GM19372 (cell line): ENCODE results near the gene DNER.

Experiments used
- ATAC-seq: cut with Tn5 transposase; IDR thresholded peaks from one replicate; pipeline ENCODE4 v1.9.1; 2021; ENCODE audit warnings: mild to moderate bottlenecking, low read depth, moderate library complexity; ENCODE audit not compliant: unreplicated experiment

The DNER gene

DNA sequence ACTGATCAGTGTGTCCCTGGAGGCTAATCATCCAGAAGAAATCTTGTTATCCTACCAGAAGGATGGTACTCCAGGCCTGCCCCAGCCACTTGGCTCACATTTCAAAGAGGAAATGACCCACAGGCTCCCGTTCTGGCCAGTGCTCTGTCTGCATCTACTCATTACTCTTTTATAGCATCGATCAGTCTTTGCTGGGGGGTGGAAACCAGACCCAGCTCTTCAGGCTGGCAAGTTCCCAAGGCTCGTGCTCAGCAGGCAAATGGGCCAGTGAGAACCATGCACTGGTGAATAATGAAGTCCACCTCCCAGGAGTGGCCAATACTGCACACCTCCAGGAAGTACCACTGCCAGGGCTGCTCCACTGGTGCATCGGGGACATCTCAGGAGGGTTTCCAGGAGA, 38.8 kb downstream of the DNER start:
- no peak for ATAC-seq

DNA sequence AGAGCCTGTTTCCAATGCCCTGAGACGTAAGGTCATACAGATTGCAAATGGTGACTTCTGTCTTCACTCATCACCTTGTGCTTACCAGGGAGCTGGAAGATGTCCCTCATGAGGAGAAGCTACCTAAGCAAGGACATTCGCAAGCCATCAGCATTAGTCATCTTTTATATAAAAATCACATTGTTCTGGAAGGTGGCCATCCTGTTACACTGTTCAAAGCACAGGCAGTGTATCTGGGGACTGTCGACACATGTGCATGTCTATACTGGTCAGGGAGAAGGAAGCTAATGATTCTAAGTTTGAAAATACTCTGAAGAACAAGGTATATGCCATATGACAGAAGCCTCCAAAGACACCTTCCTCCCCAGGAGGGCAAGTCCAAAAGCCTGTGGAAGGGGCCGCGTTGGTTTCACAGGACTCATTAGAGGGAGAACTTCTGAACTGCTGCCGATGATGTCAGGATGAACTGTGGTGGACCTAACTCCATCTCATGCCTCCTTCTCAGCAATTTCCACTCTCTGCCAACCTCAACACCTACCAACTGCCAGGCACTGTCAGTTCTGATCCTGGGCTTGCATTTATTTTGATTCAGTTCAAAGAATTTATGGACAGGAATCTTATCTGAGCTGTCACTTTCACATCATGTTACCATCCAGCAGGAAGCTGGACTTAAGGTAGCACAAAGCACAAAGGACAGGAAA, 39.4 kb downstream of the DNER start:
- no peak for ATAC-seq

DNA sequence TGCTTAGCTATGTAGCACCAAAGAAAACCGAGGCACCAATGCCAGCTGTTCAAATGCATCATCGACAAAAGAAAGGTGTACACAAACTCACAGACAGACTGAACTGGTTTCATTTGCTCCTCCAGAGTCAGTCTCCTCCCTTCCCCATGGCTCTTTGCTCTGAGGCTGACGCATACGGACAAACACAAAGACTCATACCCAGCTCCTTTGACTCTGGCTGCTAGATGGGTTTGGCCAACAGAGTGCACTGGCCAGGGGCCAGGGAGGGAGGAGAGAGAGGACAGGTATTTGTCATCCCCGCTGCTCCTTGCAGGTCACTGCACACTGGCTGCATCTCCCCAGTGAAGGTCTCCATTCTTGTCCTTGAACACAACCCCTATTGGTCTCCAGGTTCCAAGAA, 40.7 kb downstream of the DNER start:
- no peak for ATAC-seq

DNA sequence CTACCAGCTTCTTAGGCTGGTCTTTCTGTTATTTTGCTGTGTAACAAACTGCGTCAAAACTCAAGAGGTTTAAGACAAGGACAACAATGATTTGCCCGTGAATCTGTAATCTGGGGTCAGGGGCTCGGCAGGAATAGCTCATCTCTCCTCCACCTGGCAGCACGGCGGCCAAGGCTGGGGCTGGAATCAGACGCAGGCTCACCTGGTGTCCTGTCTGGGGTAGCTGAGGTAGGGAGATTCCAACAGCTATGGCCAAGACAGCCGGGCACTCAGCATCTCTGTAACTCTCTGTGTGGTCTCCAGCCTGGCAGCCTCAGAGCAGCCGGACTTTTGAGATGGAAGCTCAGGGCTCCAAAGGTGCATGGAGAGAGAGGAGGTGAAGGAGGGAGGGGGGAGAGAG, 42.3 kb downstream of the DNER start:
- ATAC-seq, result no peak

DNA sequence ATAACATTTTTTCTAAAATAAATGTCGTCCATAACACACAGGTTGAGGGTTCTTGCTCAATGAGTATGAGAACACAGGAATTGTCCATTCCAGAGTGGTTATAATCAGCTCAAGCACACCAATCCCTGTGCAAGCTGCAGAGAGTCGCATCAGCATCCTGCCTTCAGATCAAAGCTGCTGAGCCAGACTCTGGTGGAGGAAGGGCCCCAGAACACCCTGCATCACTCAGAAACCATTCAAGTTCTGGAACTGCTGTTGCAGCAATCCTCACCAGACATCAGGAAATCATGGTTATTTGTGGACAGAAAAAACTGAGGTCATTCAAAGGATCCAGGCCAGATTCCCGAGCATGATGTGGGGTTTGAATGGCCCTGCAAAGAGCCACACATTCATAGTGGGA, 44.5 kb downstream of the DNER start:
- ATAC-seq, result no peak

DNA sequence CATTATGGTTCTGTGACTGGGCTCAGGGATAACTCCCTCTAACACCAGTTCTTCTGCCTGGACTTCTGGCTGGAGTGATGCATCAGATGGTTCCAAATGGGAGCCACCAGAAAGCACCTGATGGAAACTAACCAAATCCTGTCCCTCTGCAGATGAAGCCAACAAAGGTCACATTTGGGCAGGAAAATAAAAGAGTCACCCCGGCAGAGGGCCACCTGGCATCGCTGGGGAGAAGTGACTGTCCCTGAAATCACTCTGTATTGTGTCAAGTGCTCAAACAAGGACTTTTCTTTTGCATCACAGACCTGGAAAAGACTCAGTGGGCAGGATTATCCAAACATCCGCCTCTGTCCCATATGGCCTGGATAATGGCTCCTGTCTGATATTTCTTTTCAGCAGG, 47.5 kb downstream of the DNER start:
- no peak for ATAC-seq

DNA sequence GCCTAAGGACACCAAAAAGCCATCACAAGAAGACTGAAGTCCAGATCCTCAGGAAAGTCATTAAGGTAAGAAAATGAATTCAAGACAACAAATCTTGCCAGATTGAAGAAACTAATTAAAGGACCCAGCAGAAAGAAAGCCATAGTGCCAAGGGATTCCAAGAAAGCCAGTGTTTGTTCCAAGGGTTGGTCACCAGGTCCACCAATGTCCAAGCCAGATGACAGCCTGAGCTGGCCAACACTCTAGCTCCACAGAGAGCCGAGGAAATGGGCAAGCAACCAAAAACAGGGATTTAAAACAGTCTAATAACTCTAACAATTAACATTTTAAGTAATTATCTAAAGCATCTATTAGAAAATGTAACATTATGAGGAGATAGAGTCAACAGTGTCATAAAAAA, 49.2 kb downstream of the DNER start:
- no peak for ATAC-seq

DNA sequence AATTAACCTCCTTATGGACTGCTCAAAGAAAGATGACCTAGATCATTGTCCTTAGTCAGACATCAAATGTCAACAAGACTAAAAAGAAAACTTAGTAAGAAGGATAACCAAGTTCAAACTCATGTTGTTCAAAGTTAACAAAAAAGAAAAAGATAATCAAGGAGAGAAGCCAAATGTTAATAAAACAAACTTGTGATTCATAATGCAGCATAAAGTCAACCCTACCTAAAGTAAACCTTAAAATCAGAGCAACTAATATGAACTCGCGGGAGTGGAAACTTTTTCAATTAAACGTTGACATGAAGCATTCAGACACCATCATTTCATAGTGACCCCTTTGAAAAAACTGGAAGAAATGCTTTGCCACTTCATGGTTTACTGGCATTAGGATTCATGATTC, 52.9 kb downstream of the DNER start:
- no peak for ATAC-seq

DNA sequence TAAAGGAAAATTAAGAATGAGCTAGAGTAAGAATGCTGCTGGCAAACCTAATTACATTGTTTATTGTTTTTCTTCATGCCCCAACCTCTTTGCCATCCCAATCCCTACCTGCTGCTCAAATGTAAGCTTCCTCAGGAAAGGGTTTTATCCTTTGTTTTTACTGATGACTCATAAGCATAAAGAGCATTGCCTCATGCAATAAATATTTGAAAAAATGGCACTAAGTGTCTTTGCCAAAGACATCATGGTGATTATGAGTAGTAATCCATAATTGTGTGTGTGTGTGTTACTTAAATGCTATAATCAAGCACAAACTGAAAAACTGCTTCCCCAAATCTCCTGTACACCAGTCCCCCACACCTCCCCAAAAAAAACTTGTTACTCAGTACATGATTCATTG, 53.4 kb downstream of the DNER start:
- no peak for ATAC-seq

DNA sequence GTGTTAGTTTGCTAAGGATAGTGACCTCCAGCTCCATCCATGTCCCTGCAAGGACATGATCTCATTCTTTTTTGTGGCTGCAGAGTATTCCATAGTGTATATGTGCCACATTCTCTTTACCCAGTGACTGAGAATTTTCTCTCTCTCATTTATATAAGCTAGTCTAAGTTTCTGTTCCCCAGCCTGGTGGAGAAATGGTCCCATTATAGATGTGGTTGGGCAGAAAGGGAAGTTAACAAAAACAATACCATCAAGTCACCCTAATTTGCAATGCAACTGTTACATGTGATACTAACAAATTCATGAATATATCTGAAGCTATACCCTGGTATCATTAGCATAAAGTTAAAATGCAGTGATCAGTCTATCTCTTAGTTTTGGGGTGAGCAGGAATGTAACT, 54.0 kb downstream of the DNER start:
- ATAC-seq, result no peak

DNA sequence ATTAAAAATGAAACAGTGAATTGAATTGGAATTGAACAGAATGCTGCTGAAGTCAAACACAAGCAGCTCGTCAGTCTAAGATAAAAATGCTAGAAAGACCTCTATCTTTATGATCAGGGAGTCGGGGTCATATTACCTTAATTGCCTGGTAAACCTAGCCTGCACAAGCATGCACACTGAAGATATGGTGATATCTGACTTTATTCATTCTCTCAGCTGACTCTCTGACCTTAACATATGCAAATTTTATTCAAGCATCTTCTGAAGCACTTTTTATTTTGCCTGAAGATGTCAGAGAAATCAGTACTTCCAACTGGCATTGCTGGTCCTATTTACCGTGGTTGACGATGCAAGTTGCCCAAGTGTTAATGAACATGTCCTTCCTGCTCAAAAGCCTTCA, 56.4 kb downstream of the DNER start:
- ATAC-seq, result no peak

DNA sequence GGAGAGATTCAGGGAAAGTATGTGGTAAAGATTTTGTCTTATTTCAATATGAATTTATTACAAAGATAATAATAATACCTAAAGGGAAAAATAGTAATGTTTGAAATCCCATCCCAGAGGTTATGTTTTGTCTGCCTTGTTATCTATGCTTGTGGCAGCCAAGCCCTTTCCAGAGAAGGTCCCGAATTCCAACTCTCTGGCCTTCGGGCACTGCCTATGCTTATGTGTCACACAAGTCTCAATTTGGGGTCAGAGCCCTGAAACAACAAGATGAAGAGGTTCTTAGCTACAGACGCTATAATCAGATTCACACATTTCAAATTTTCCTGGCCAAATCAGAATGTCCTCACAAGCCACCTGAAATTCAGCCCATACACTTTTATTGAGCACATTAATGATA, 59.9 kb downstream of the DNER start:
- no peak for ATAC-seq

DNA sequence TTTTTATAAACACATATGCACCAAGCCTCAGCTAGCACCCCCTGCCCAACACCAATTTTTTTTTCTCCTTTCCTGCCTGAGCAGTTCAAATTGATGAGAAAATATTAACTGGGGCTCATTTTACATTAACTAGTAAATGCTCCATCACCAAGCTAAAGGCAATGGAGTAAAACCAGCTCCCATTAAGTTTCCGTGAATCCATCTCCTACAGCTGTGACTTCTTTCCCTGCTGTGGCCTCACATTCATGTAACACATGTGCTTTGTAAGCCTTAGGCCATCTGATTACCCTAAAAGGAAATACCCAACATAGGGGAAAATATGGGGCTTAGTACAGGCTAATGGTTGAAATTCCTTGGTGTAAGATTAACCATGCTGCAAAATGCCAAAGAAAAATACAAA, 60.8 kb downstream of the DNER start:
- no peak for ATAC-seq

DNA sequence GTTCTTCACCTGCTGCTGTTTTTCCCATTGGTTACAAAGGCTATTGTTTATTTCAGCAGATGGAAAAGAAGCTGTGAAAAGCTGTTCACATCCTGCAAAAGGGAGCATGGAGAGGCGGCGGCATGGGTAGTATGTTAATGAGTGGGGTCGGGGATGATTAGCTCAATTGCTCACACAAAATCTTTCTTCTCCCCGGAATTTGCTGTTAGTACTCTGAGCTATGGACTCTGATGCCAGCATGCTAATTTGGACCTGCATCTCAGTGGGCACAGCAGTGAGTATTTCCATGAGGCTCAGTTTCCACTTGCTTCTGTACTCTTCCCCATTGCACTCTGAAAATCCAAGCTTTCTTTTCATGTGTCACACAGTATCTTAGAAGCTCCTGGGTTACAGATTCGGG, 61.6 kb downstream of the DNER start:
- ATAC-seq, result no peak

DNA sequence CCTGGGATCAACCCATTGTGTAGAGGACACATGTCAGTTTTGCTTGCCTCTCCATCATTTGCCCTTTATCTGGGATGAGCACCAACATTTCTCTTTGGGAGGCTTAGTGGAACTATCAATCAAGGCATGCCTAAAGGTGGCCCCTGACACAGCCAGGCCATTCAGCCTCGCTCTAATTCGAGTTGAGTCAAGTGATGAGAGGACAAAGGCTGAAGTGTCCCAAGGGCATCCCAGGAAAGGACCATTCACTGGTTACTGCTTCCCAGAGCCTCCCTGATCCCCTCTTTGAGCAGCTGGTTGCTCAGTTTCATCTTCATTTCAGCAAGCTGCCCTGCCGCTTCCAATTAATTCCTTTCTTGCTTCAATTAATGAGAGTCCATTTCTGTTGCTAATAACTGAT, 63.5 kb downstream of the DNER start:
- ATAC-seq, result no peak

DNA sequence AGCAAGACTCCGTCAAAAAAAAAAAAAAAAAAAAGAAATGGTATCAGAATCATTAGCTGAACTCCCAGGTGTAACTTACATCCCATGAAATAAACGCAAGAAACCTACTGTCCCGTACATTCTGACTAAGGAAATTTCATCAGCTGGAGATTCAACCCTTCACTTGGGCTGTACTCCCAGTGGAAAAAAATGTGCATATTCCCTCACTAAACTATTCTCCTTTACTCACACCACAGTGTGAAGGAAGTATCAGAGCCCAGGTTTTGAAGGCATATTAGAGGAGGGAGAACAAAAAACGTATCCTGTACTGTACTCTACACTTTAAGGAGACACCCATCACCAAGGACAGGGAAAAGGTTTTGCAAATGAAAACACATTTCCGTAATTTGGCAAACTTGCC, 64.3 kb downstream of the DNER start:
- no peak for ATAC-seq

DNA sequence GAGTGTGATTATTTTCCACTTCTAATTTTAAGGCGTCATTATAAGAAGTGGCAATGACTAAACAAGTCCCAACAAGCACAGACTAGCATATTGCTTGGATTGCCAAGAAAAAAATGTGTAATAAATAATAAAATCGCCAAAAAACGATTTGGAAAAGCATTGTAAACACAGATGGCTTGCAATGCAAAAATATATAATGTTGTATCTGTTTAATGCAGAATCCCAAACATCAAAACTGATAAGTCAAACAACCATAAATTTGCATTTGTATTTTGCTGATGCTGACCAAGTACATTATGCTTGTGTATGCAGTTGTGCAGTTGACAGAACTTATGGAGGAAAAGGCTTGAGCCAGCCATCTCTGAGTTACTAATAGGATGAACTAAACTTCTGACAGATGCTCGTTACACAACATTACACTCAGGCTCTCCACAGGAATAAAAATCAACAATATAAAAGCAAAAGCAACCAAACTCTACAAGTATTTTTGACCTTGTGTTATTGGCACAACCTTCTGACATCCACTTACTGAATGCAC, 68.1 kb downstream of the DNER start:
- ATAC-seq, result no peak

DNA sequence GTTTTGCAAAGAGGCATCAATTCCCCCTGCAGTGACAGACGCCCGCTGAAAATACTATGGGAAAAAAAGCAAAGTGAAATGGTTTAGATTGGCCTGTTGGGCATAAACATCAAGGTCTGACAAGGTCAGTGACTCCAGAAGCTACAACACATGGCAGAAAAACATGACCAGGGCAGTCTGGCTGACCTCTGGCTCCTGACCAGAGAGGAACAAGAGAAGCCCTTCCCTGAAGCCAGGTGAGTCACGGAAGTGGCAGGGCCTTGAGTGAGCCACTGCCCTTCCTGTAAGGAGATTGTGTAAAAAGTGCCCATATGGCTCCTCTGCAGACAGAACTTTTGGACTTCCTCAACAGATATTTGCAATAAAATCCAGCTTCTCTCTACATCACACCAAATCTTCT, 72.0 kb downstream of the DNER start:
- ATAC-seq, result no peak

DNA sequence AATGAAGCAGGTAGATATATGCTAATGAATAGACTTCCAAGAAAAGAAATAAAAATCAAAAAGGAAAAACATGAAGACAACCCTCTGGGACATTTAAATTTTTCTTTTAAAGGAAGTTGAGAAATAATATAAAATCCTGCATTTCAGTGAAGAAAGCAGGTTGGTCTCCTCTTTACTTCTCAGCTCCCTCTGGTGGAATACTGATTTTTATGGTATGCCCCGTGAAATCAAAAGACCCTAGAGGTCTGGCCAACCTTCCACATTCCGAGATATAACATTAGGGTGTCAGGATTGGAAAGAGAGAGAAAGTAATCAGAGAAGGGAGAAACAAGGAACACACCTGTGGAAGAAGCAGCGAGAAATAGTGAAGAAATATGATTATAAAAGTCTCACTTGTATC, 72.7 kb downstream of the DNER start:
- ATAC-seq, result no peak

DNA sequence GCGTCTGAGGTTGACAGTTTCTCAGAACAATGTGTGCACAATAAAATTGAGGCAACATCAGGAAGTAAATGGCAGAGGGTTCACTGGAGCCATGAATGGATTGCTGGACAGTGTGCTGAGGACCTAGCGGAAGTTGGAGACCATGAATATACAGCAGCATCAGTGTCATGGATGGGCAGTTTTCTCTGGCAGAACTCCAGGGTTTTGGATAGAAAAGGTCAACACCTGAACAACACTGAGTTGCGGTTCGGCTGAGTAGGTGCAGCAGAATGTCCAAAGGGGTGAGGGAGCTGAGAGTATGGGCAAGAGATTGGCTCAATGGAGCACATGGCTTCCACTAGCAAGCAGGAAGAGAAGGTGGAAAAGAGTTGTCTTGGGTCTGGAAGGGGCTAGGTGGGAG, 73.7 kb downstream of the DNER start:
- no peak for ATAC-seq

DNA sequence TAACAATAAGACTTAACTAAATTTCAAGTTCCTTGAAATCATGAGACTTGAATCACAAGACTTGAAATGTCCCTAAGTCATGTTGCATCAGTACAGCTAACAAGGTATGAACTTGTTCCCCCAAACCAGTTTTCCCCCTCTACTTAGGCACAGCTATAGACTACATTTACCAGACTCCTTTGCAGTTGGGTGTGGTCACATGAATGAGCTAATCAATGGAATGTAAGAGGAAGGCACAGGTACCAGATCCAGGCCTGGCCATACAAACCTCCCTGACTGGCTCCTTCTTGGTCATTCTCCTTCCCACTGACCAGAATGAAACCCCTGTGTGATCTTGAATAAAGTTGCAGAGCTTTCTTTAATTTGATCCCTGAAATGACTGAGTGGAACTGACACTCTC, 77.8 kb downstream of the DNER start:
- ATAC-seq, result no peak

DNA sequence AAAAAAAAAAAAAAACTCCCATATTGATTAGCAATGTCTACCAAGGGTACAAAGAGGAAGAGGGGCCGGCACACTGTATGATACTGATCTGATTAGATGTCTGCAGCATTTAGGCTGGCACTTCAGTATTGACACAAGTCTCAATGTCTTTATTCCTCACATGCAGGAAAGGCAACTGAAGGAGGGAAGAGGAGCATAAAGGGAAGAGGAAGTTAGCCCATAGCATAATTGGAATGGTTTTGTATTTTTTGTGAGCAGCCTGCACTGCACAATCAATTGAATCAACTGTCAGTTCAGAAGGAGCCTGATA, 79.0 kb downstream of the DNER start:
- ATAC-seq, result no peak
